GM23338 (cell line): Measurements from ENCODE around the gene IFNLR1. TPM values are rescaled to one million over a fixed set of nuclear protein-coding genes. Genes with fewer than 3 reads are reported as not detected.

ENCODE experiments used
- ATAC-seq: fragments of 200-7000 bp; cut with Tn5 transposase; 3 replicates; pipeline ENCODE4 v1.9.1; 2020
- DNase-seq: peaks from one replicate; pipeline ENCODE4 v3.0.0-alpha.2; 2015; ENCODE audit warnings: low spot score
- H2AFZ ChIP-seq: fragments of 200-600 bp; sonication (generic); 2 replicates; pipeline ENCODE4 v1.8.0; 2016; ENCODE audit warnings: antibody characterized with exemption, mild to moderate bottlenecking, moderate library complexity
- H3F3A ChIP-seq: fragments of 200-600 bp; sonication (generic); replicated peaks from 2 replicates; pipeline ENCODE4 v1.8.0; 2017; ENCODE audit warnings: antibody characterized with exemption, mixed run types, low read depth
- H3K27ac ChIP-seq: fragments of 200-600 bp; sonication (generic); 2 replicates; pipeline ENCODE4 v1.6.1; 2016; ENCODE audit warnings: low read depth
- H3K27me3 ChIP-seq: fragments of 200-600 bp; sonication (generic); 2 replicates; pipeline ENCODE4 v1.8.0; 2016; ENCODE audit warnings: mild to moderate bottlenecking, mixed run types, moderate library complexity; ENCODE audit not compliant: insufficient read depth
- H3K36me3 ChIP-seq: fragments of 200-600 bp; sonication (generic); 2 replicates; pipeline ENCODE4 v1.8.0; 2016; ENCODE audit warnings: mild to moderate bottlenecking; ENCODE audit not compliant: insufficient read depth
- H3K4me1 ChIP-seq: fragments of 200-600 bp; sonication (generic); 2 replicates; pipeline ENCODE4 v1.8.0; 2016; ENCODE audit warnings: mild to moderate bottlenecking, moderate library complexity; ENCODE audit not compliant: insufficient read depth
- H3K4me2 ChIP-seq: fragments of 200-600 bp; sonication (generic); 2 replicates; pipeline ENCODE4 v1.7.1; 2017; ENCODE audit warnings: mixed run types
- H3K4me3 ChIP-seq: fragments of 200-600 bp; sonication (generic); 2 replicates; pipeline ENCODE4 v1.6.1; 2016; ENCODE audit warnings: mixed run types
- H3K79me2 ChIP-seq: fragments of 200-600 bp; sonication (generic); replicated peaks from 2 replicates; pipeline ENCODE4 v1.8.0; 2017; ENCODE audit warnings: mild to moderate bottlenecking; ENCODE audit not compliant: insufficient read depth
- H3K9me2 ChIP-seq: fragments of 200-600 bp; sonication (generic); 2 replicates; pipeline ENCODE4 v1.8.0; 2017; ENCODE audit not compliant: insufficient read depth
- H4K20me1 ChIP-seq: fragments of 200-600 bp; sonication (generic); replicated peaks from 2 replicates; pipeline ENCODE4 v1.8.0; 2017; ENCODE audit warnings: mild to moderate bottlenecking; ENCODE audit not compliant: insufficient read depth
- H3K27ac Mint-ChIP-seq: 2 replicates; pipeline ENCODE4 v1.8.0; 2020; ENCODE audit warnings: inconsistent platforms, mild to moderate bottlenecking, moderate library complexity, mixed read lengths
- H3K27me3 Mint-ChIP-seq: 3 replicates; pipeline ENCODE4 v1.8.0; 2022; ENCODE audit warnings: low read depth, mild to moderate bottlenecking, moderate library complexity, mixed read lengths, inconsistent platforms; ENCODE audit not compliant: insufficient read depth, poor library complexity
- H3K36me3 Mint-ChIP-seq: 3 replicates; pipeline ENCODE4 v1.8.0; 2021; ENCODE audit warnings: low read depth, mild to moderate bottlenecking, inconsistent platforms, moderate library complexity, mixed read lengths
- H3K4me1 Mint-ChIP-seq: 3 replicates; pipeline ENCODE4 v1.8.0; 2020; ENCODE audit warnings: mild to moderate bottlenecking, inconsistent platforms, mixed read lengths
- H3K4me3 Mint-ChIP-seq: 3 replicates; pipeline ENCODE4 v1.8.0; 2021; ENCODE audit warnings: moderate library complexity, mild to moderate bottlenecking, inconsistent platforms, mixed read lengths
- H3K9me3 Mint-ChIP-seq: 3 replicates; pipeline ENCODE4 v1.8.0; 2020; ENCODE audit warnings: moderate library complexity, mild to moderate bottlenecking, inconsistent platforms, mixed read lengths
- ETS1 ChIP-seq: IDR thresholded peaks from 2 replicates; pipeline ENCODE4 v1.6.1; 2016; ENCODE audit warnings: antibody characterized with exemption
- EZH2 ChIP-seq: fragments of 200-600 bp; sonication (generic); IDR thresholded peaks from one replicate; pipeline ENCODE4 v1.8.0; 2017; ENCODE audit warnings: antibody characterized with exemption, mild to moderate bottlenecking, low read depth; ENCODE audit not compliant: unreplicated experiment
- EZH2phosphoT487 ChIP-seq: fragments of 200-600 bp; sonication (generic); IDR thresholded peaks from one replicate; pipeline ENCODE4 v1.8.1; 2018; ENCODE audit warnings: antibody characterized with exemption; ENCODE audit not compliant: unreplicated experiment
- JUNB ChIP-seq: IDR thresholded peaks from one replicate; pipeline ENCODE4 v1.6.1; 2016; ENCODE audit warnings: antibody characterized with exemption; ENCODE audit not compliant: unreplicated experiment
- POLR2AphosphoS5 ChIP-seq: IDR thresholded peaks from 2 replicates; pipeline ENCODE4 v1.6.1; 2016; ENCODE audit warnings: antibody characterized with exemption, low read depth
- REST ChIP-seq: IDR thresholded peaks from one replicate; pipeline ENCODE4 v1.6.1; 2018; ENCODE audit warnings: antibody characterized with exemption; ENCODE audit not compliant: unreplicated experiment
- STAT1 ChIP-seq: IDR thresholded peaks from one replicate; pipeline ENCODE4 v1.6.1; 2016; ENCODE audit warnings: antibody characterized with exemption; ENCODE audit not compliant: unreplicated experiment
- ZNF462 ChIP-seq: fragments of 250-450 bp; sonication (Bioruptor Pico); IDR thresholded peaks from 2 replicates; pipeline ENCODE4 v1.5.0; 2020; ENCODE audit warnings: mild to moderate bottlenecking, moderate library complexity
- polyA plus RNA-seq: library from polyadenylated mRNA; unstranded; fragments of >200 nt; fragmentation: Nextera tagmentation; extraction: Ambion mirVana; gene quantifications from 2 replicates; pipeline ENCODE4 v1.2.1, GENCODE V29; 2016
- total RNA-seq: library from RNA; depleted of rRNA; stranded (reverse); fragments of >200 nt; shearing (Covaris generic); gene quantifications from 2 replicates; pipeline ENCODE4 v1.2.3, GENCODE V29; 2014

IFNLR1 gene
- total and polyA plus RNA-seq, 2 experiments from 2014 or later, result 4.2 to 6.2 TPM

DNA sequence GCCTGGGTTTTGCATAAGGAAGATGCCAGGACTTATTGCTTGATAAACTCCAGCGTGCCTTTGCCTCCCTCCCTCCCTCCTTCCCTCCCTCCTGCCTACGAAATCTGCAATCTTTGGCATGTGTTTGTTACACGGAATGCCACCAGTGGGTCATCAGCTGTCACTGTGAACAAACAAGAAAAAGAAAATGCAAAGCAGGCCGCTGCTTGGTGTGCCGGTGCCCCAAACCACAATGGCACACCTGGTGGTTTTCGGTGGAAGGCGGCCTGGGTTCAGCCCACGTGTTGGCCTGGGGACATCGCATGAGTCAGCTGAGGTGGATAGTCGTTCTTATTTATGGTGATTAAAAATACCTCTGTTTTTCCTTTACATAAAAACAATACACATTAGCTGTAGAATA lies 16.3 kb upstream of the IFNLR1 start:
- Histone ChIP-seq H3K4me1 (no peaks in the 10 kb centered on the region), H3K27ac (no peak overlapping the region), H3K27me3 (no peaks in the 10 kb centered on the region), H3K36me3 (no peaks in the 10 kb centered on the region), H3K4me2 (no peak overlapping the region), H3F3A (no peaks in the 10 kb centered on the region), H3K79me2 (no peaks in the 10 kb centered on the region), H4K20me1 (no peaks in the 10 kb centered on the region), H3K9me2 (no peaks in the 10 kb centered on the region), H3K4me3 (no peak overlapping the region), H2AFZ (no peak overlapping the region)
- H3K4me1 Mint-ChIP-seq, result peaks cover 9% of the 10 kb centered on the region
- no peaks in the 10 kb centered on the region for H3K27me3 Mint-ChIP-seq
- H3K9me3 Mint-ChIP-seq, result no peaks in the 10 kb centered on the region
- DNase-seq (no peak), ATAC-seq (no peak)
- TF ChIP-seq EZH2 (no peak), ZNF462 (CRISPR knock-in tag) (no peak), ETS1 (no peak), EZH2phosphoT487 (no peak), REST (no peak), POLR2AphosphoS5 (no peak), STAT1 (no peak), JUNB (no peak)
- no peaks in the 10 kb centered on the region for H3K36me3 Mint-ChIP-seq
- no peak overlapping the region for H3K4me3 Mint-ChIP-seq
- no peak overlapping the region for H3K27ac Mint-ChIP-seq
